ENCODE measurements around the gene PPFIA2. TPM values are rescaled to one million over a fixed set of nuclear protein-coding genes. Genes with fewer than 3 reads are reported as not detected.

The PPFIA2 gene
- total and polyA plus RNA-seq, 9 of the 15 experiments (the other 6 are each of a cell fraction or from before 2014, with no cell fraction given): not detected

- Histone ChIP-seq H3K4me1 (replicated peaks in 1 of 2; ENCODE audit: control insufficient read depth in 2 of 2, insufficient read depth in 2 of 2, low read length in 2 of 2) (no peaks in the 10 kb centered on the region), H3K9me1 (ENCODE audit: control insufficient read depth, insufficient read depth, low read length) (no peaks in the 10 kb centered on the region), H3K9ac (ENCODE audit: insufficient read depth in 1 of 2, low read depth in 2 of 2, low read length in 2 of 2) (no peak overlapping the region), H3K4me2 (ENCODE audit: insufficient read depth, low read length) (no peak overlapping the region), H3K9me3 (replicated peaks; ENCODE audit: control insufficient read depth, insufficient read depth, low read depth, low read length) (no peaks in the 10 kb centered on the region), H3K27ac (ENCODE audit: extremely low read depth, low read depth, low read length) (no peak overlapping the region), H3K27me3 (ENCODE audit: control insufficient read depth in 2 of 2, insufficient read depth in 2 of 2, low read length in 2 of 2) (no peaks in the 10 kb centered on the region), H4K20me1 (replicated peaks; ENCODE audit: control insufficient read depth, insufficient read depth, low read length) (no peaks in the 10 kb centered on the region), H3K4me3 (no peak overlapping the region), H3K36me3 (ENCODE audit: control insufficient read depth, insufficient read depth, low read length) (no peaks in the 10 kb centered on the region), H3K79me2 (ENCODE audit: control insufficient read depth, insufficient read depth, low read length) (no peaks in the 10 kb centered on the region), H2AFZ (ENCODE audit: low read depth, low read length) (no peak overlapping the region)
- POLR2A ChIA-PET: no interaction called here
- CTCF ChIA-PET (ENCODE audit: low intra/inter-chr PET ratio): no interaction called here
- in situ Hi-C loops (cut with MboI): no loop called here
- ATAC-seq (no peak), FAIRE-seq (no peak), DNase-seq (ENCODE audit: extremely low read depth in 1 of 4, low spot score in 3 of 4) (no peak)
- BruUV-seq (replicated peaks): no TSS peak
- no peak for TF ChIP-seq ZNF224 (CRISPR knock-in tag; IDR thresholded peaks at IDR 0.05)
- no peak for TF ChIP-seq TEAD2 (tag; IDR thresholded peaks at IDR 0.05)
- no peak for TF ChIP-seq CEBPG (CRISPR knock-in tag; IDR thresholded peaks at IDR 0.05)
- peak in 1 of 2 experiments; percentile 26; a peak in 1 of 4 replicates for TF ChIP-seq CEBPG (tag; conservative IDR thresholded peaks at IDR 0.05 in 1 of 2, IDR thresholded peaks at IDR 0.05 in 1 of 2)
- 0% methylated on average over 1 of the region's 1 CpG for WGBS (ENCODE audit: insufficient coverage, low coverage, missing lambda C conversion rate)
- intact Hi-C loops (cut with micrococcal nuclease): no loop called here
Measured at GRCh38 chr12:81722004-81722403, 37.1 kb downstream of the PPFIA2 start.

- WGBS (ENCODE audit: insufficient coverage, low coverage, missing lambda C conversion rate): 0% methylated on average over 2 of the region's 2 CpGs
- intact Hi-C loops (cut with micrococcal nuclease) (no loop called here), in situ Hi-C loops (cut with MboI) (no loop called here)
- FAIRE-seq (no peak), ATAC-seq (no peak), DNase-seq (ENCODE audit: extremely low read depth in 1 of 4, low spot score in 3 of 4) (no peak)
- Histone ChIP-seq H3K9ac (ENCODE audit: insufficient read depth in 1 of 2, low read depth in 2 of 2, low read length in 2 of 2) (no peak overlapping the region), H2AFZ (ENCODE audit: low read depth, low read length) (no peak overlapping the region), H3K4me2 (ENCODE audit: insufficient read depth, low read length) (no peak overlapping the region), H3K4me1 (replicated peaks in 1 of 2; ENCODE audit: control insufficient read depth in 2 of 2, insufficient read depth in 2 of 2, low read length in 2 of 2) (no peaks in the 10 kb centered on the region), H4K20me1 (replicated peaks; ENCODE audit: control insufficient read depth, insufficient read depth, low read length) (no peaks in the 10 kb centered on the region), H3K79me2 (ENCODE audit: control insufficient read depth, insufficient read depth, low read length) (no peaks in the 10 kb centered on the region), H3K9me1 (ENCODE audit: control insufficient read depth, insufficient read depth, low read length) (no peaks in the 10 kb centered on the region), H3K27me3 (ENCODE audit: control insufficient read depth in 2 of 2, insufficient read depth in 2 of 2, low read length in 2 of 2) (no peaks in the 10 kb centered on the region), H3K27ac (ENCODE audit: extremely low read depth, low read depth, low read length) (no peak overlapping the region), H3K4me3 (no peak overlapping the region), H3K9me3 (replicated peaks; ENCODE audit: control insufficient read depth, insufficient read depth, low read depth, low read length) (peaks cover 2% of the 10 kb centered on the region; the same call in 1 of the 2 replicates), H3K36me3 (ENCODE audit: control insufficient read depth, insufficient read depth, low read length) (no peaks in the 10 kb centered on the region)
- POLR2A ChIA-PET: interaction anchor here (0.7 kb wide), 1 partner anchor 236 kb away, joined by 3 read pairs; no protein-coding TSS in a partner anchor
- no TSS peak for BruUV-seq (replicated peaks)
- CTCF ChIA-PET (ENCODE audit: low intra/inter-chr PET ratio): no interaction called here
- TF ChIP-seq ETS1 (conservative IDR thresholded peaks at IDR 0.05; ENCODE audit: control insufficient read depth, low read depth, low read length) (no peak), SIRT6 (IDR thresholded peaks at IDR 0.05; ENCODE audit: low read depth, low read length) (no peak), RFX1 (IDR thresholded peaks at IDR 0.05) (no peak), ETV6 (IDR thresholded peaks at IDR 0.05; ENCODE audit: borderline replicate concordance in 1 of 2, low read depth in 2 of 2, low read length in 1 of 2) (no peak), ETV6 (CRISPR knock-in tag; IDR thresholded peaks at IDR 0.05; ENCODE audit: borderline replicate concordance) (no peak), ZNF592 (IDR thresholded peaks at IDR 0.05) (no peak), SRSF3 (IDR thresholded peaks at IDR 0.05; ENCODE audit: insufficient read depth, low read length) (no peak)
Measured at GRCh38 chr12:81718616-81719015, 40.5 kb downstream of the PPFIA2 start.
